ENCODE data around the gene LILRB1. TPM values are rescaled to one million over a fixed set of nuclear protein-coding genes. Genes with fewer than 3 reads are reported as not detected.
"Not testable (repeated sequence)": the region's sequence is repeated elsewhere in the genome, so short reads cannot be mapped to it uniquely, and the experiment has no call there.

LILRB1 gene
- polyA plus RNA-seq, 1 of the 3 experiments (the other 2 are of a cell fraction): not detected

- H3K36me3 ChIP-seq (replicated peaks in 1 of 2; ENCODE audit: control insufficient read depth in 1 of 2, insufficient read depth in 2 of 2, low read length in 1 of 2): no peaks in the 10 kb centered on the region
- H3K9me3 ChIP-seq: no peaks in the 10 kb centered on the region
- H3K27me3 ChIP-seq (ENCODE audit: insufficient read depth): peaks cover 5% of the 10 kb centered on the region; the same call in 1 of the 2 replicates
- no peak for TF ChIP-seq FOXM1 (IDR thresholded peaks at IDR 0.05; ENCODE audit: low read depth)
- TF ChIP-seq POLR2AphosphoS5 (IDR thresholded peaks at IDR 0.05; ENCODE audit: low read depth, low read length): no peak
- no peak for TF ChIP-seq TCF12 (IDR thresholded peaks at IDR 0.05)
- no peak for TF ChIP-seq YY1 (IDR thresholded peaks at IDR 0.05; ENCODE audit: low read depth)
- H3K27ac ChIP-seq (ENCODE audit: low read depth in 2 of 2, low read length in 1 of 2): no peak overlapping the region
- H3K9ac ChIP-seq: no peak overlapping the region
- no peak overlapping the region for H3K4me2 ChIP-seq
- CTCF ChIA-PET: interaction anchor here (1.3 to 1.9 kb wide), 3 partner anchors 13 to 30 kb away, joined by 3 to 6 read pairs (median 4); no protein-coding TSS in a partner anchor
- 5% methylated on average over 4 of the region's 4 CpGs for WGBS (ENCODE audit: low lambda C conversion rate)
- no peak overlapping the region for H3K4me3 ChIP-seq (ENCODE audit: low read depth in 2 of 2, low read length in 1 of 2)
- H4K20me1 ChIP-seq (ENCODE audit: insufficient read depth): no peaks in the 10 kb centered on the region
- no peaks in the 10 kb centered on the region for H3K9me2 ChIP-seq
- no peak overlapping the region for H2AFZ ChIP-seq (ENCODE audit: low read depth)
- POLR2A ChIA-PET: no interaction called here
- H3K4me1 ChIP-seq (ENCODE audit: control insufficient read depth in 1 of 2, insufficient read depth in 2 of 2, low read depth in 1 of 2, low read length in 1 of 2): no peaks in the 10 kb centered on the region
- H3K79me2 ChIP-seq (ENCODE audit: insufficient read depth): no peaks in the 10 kb centered on the region
- H3F3A ChIP-seq (replicated peaks; ENCODE audit: insufficient read depth): no peaks in the 10 kb centered on the region
- DNase-seq: no peak
Measured at GRCh38 chr19:54677217-54677616, 46.9 kb downstream of the LILRB1 start.

DNA sequence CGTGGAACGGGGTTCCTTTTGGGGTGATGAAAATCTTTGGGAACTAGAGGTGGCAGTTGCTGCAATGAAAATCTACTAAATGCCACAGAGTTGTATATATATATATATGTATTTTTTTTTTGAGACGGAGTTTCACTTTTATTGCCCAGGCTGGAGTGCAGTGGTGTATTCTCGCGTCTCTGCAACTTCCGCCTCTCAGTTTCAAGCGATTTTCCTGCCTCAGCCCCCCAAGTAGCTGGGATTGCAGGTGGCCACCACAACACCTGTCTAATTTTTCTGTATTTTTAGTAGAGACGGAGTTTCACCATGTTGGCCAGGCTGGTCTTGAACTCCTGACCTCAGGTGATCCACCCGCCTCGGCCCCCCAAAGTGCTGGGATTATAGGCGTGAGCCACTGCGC lies 51.3 kb downstream of the LILRB1 start:
- H3K9me3 ChIP-seq; H3K79me2 ChIP-seq (ENCODE audit: insufficient read depth); H3K4me1 ChIP-seq (ENCODE audit: control insufficient read depth in 1 of 2, insufficient read depth in 2 of 2, low read depth in 1 of 2, low read length in 1 of 2); H3K9me2 ChIP-seq; CTCF ChIA-PET; H3F3A ChIP-seq (replicated peaks; ENCODE audit: insufficient read depth); POLR2A ChIA-PET; DNase-seq; H4K20me1 ChIP-seq (ENCODE audit: insufficient read depth); H3K4me3 ChIP-seq (ENCODE audit: low read depth in 2 of 2, low read length in 1 of 2); H3K27me3 ChIP-seq (ENCODE audit: insufficient read depth); H3K36me3 ChIP-seq (replicated peaks in 1 of 2; ENCODE audit: control insufficient read depth in 1 of 2, insufficient read depth in 2 of 2, low read length in 1 of 2); H2AFZ ChIP-seq (ENCODE audit: low read depth); H3K27ac ChIP-seq (ENCODE audit: low read depth in 2 of 2, low read length in 1 of 2); H3K9ac ChIP-seq; H3K4me2 ChIP-seq: not testable (repeated sequence)
- 3% methylated on average over 12 of the region's 12 CpGs for WGBS (ENCODE audit: low lambda C conversion rate)

DNA sequence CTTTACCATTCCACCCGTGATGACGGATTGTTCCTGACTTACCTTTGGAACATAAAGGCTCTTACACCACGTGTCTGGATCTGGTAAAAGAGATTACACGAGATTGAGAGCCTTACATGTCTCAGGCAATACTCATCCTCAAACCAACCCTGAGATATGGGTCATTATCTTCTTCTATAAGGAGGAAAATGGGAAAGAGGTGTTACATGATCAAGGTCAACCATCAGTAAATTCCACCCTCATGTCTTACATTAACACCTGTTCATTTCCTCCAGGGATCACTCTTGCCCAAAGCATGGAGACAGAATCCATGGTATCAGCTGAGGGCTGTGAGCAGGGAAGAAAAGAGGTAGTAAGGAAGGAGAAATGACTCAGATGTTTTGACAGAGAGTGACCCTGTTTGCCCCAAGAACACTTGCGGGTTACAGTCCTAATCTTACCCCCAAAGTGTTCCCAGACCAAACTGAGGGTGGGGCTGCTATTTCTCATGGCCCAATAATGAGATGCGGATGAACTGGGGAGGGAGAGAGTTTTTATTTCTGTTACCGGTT lies 52.1 kb downstream of the LILRB1 start:
- H3K27me3 ChIP-seq (ENCODE audit: insufficient read depth): peaks cover 5% of the 10 kb centered on the region; the same call in 1 of the 2 replicates
- H3K4me3 ChIP-seq (ENCODE audit: low read depth in 2 of 2, low read length in 1 of 2): no peak overlapping the region
- H2AFZ ChIP-seq (ENCODE audit: low read depth): no peak overlapping the region
- no peaks in the 10 kb centered on the region for H3F3A ChIP-seq (replicated peaks; ENCODE audit: insufficient read depth)
- no peaks in the 10 kb centered on the region for H3K79me2 ChIP-seq (ENCODE audit: insufficient read depth)
- H3K9ac ChIP-seq: no peak overlapping the region
- no peaks in the 10 kb centered on the region for H4K20me1 ChIP-seq (ENCODE audit: insufficient read depth)
- no peak overlapping the region for H3K4me2 ChIP-seq
- H3K4me1 ChIP-seq (ENCODE audit: control insufficient read depth in 1 of 2, insufficient read depth in 2 of 2, low read depth in 1 of 2, low read length in 1 of 2): no peaks in the 10 kb centered on the region
- POLR2A ChIA-PET: no interaction called here
- H3K36me3 ChIP-seq (replicated peaks in 1 of 2; ENCODE audit: control insufficient read depth in 1 of 2, insufficient read depth in 2 of 2, low read length in 1 of 2): no peaks in the 10 kb centered on the region
- no peak overlapping the region for H3K27ac ChIP-seq (ENCODE audit: low read depth in 2 of 2, low read length in 1 of 2)
- CTCF ChIA-PET: interaction anchor here (1.2 to 4.1 kb wide), 2 partner anchors 8 to 11 kb away, joined by 4 to 28 read pairs; no protein-coding TSS in a partner anchor
- 4% methylated on average over 7 of the region's 7 CpGs for WGBS (ENCODE audit: low lambda C conversion rate)
- no peaks in the 10 kb centered on the region for H3K9me3 ChIP-seq
- no peak for DNase-seq
- no peaks in the 10 kb centered on the region for H3K9me2 ChIP-seq
- TF ChIP-seq, protein P1, sequence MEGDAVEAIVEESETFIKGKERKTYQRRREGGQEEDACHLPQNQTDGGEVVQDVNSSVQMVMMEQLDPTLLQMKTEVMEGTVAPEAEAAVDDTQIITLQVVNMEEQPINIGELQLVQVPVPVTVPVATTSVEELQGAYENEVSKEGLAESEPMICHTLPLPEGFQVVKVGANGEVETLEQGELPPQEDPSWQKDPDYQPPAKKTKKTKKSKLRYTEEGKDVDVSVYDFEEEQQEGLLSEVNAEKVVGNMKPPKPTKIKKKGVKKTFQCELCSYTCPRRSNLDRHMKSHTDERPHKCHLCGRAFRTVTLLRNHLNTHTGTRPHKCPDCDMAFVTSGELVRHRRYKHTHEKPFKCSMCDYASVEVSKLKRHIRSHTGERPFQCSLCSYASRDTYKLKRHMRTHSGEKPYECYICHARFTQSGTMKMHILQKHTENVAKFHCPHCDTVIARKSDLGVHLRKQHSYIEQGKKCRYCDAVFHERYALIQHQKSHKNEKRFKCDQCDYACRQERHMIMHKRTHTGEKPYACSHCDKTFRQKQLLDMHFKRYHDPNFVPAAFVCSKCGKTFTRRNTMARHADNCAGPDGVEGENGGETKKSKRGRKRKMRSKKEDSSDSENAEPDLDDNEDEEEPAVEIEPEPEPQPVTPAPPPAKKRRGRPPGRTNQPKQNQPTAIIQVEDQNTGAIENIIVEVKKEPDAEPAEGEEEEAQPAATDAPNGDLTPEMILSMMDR (IDR thresholded peaks at IDR 0.05): no peak
- TF ChIP-seq RCOR1 (IDR thresholded peaks at IDR 0.05; ENCODE audit: low read length): no peak
- TF ChIP-seq FOXJ3 (CRISPR knock-in tag; IDR thresholded peaks at IDR 0.05): no peak
- no peak for TF ChIP-seq TCF12 (IDR thresholded peaks at IDR 0.05)
- TF ChIP-seq TAF1 (IDR thresholded peaks at IDR 0.05; ENCODE audit: borderline replicate concordance, low read depth, low read length): no peak
- no peak for TF ChIP-seq MXI1 (IDR thresholded peaks at IDR 0.05; ENCODE audit: low read depth, low read length)
- no peak for TF ChIP-seq RFX5 (IDR thresholded peaks at IDR 0.05; ENCODE audit: low read length)
- no peak for TF ChIP-seq TEAD4 (IDR thresholded peaks at IDR 0.05; ENCODE audit: borderline replicate concordance, insufficient read depth)
- no peak for TF ChIP-seq FOSL2 (IDR thresholded peaks at IDR 0.05; ENCODE audit: borderline replicate concordance, low read depth)
- TF ChIP-seq, protein P2, sequence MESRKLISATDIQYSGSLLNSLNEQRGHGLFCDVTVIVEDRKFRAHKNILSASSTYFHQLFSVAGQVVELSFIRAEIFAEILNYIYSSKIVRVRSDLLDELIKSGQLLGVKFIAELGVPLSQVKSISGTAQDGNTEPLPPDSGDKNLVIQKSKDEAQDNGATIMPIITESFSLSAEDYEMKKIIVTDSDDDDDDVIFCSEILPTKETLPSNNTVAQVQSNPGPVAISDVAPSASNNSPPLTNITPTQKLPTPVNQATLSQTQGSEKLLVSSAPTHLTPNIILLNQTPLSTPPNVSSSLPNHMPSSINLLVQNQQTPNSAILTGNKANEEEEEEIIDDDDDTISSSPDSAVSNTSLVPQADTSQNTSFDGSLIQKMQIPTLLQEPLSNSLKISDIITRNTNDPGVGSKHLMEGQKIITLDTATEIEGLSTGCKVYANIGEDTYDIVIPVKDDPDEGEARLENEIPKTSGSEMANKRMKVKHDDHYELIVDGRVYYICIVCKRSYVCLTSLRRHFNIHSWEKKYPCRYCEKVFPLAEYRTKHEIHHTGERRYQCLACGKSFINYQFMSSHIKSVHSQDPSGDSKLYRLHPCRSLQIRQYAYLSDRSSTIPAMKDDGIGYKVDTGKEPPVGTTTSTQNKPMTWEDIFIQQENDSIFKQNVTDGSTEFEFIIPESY (IDR thresholded peaks at IDR 0.05; ENCODE audit: borderline replicate concordance, low read depth): no peak
- TF ChIP-seq CHD2 (IDR thresholded peaks at IDR 0.05; ENCODE audit: low read length, partially characterized antibody): no peak
- no peak for TF ChIP-seq EP300 (IDR thresholded peaks at IDR 0.05; ENCODE audit: borderline replicate concordance in 1 of 2, low read depth in 1 of 2, low read length in 1 of 2)
- no peak for TF ChIP-seq EZH2phosphoT487 (IDR thresholded peaks at IDR 0.05; ENCODE audit: borderline replicate concordance, low read depth)
- TF ChIP-seq RXRA (IDR thresholded peaks at IDR 0.05; ENCODE audit: borderline replicate concordance, low read depth): no peak
- TF ChIP-seq FOXM1 (IDR thresholded peaks at IDR 0.05; ENCODE audit: low read depth): no peak
- TF ChIP-seq IRF3 (IDR thresholded peaks at IDR 0.05; ENCODE audit: low read depth, low read length): no peak

Data from SK-N-SH (cell line).